Activated T-cell treated with anti-CD3 and anti-CD28 coated beads, Interleukin-2, amount 50 U/mL, for 72 hours (primary cell): Measurements from ENCODE around the gene STXBP1. TPM values are rescaled to one million over a fixed set of nuclear protein-coding genes. Genes with fewer than 3 reads are reported as not detected.
"Not testable (repeated sequence)": the region's sequence is repeated elsewhere in the genome, so short reads cannot be mapped to it uniquely, and the experiment has no call there.

Source experiments
- ATAC-seq, 2 donors: fragments of 150-1000 bp; cut with Tn5 transposase; replicated peaks in 1 of 2; 2 replicates each; pipeline ENCODE4 v1.10.0; 2021; ENCODE audit warnings: moderate library complexity in 2 of 2, mild to moderate bottlenecking in 1 of 2
- DNase-seq, 2 donors: peaks; one replicate each; pipeline ENCODE4 v3.0.0; 2021 to 2022; ENCODE audit warnings: mixed read lengths in 1 of 2
- H3K27ac Mint-ChIP-seq: one replicate; pipeline ENCODE4 v1.8.0; 2022; ENCODE audit warnings: mild to moderate bottlenecking, moderate library complexity, mixed read lengths
- H3K27me3 Mint-ChIP-seq: one replicate; pipeline ENCODE4 v1.8.0; 2022; ENCODE audit warnings: low read depth, mixed read lengths
- H3K36me3 Mint-ChIP-seq, 2 donors: one replicate each; pipeline ENCODE4 v1.8.0; 2022; ENCODE audit warnings: mixed read lengths in 2 of 2, mild to moderate bottlenecking in 1 of 2; ENCODE audit not compliant: insufficient read depth in 2 of 2
- H3K4me1 Mint-ChIP-seq: one replicate; pipeline ENCODE4 v1.8.0; 2022; ENCODE audit warnings: low read depth, mixed read lengths
- H3K4me3 Mint-ChIP-seq, 2 donors: one replicate each; pipeline ENCODE4 v1.8.0; 2022; ENCODE audit warnings: mild to moderate bottlenecking in 2 of 2, mixed read lengths in 2 of 2, moderate library complexity in 2 of 2
- H3K9me3 Mint-ChIP-seq, 2 donors: one replicate each; pipeline ENCODE4 v1.8.0; 2022; ENCODE audit warnings: mixed read lengths in 2 of 2
- total RNA-seq, 2 donors: library from RNA; stranded (reverse); gene quantifications; one replicate each; pipeline ENCODE4 v1.2.3, GENCODE V29; 2022

Gene STXBP1
- total RNA-seq, 2 donors from 2014 or later, result 14.5 to 26.6 TPM

DNA sequence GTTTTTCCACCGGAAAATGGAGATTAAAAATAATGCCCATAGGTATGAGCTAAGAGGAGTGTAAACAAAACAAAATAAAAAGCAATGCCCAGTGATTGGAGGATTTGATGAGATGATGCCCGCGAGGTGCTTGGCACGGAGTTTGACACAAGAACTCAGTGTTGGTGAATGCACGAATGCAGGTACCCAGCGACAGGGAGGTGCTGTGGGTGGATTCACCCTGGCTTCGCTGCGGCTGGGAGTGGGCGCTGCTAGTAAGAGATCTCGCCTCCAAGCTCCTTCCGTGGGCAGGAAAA lies 526 bp upstream of the STXBP1 start:
- Mint-ChIP-seq H3K4me3 (peak overlapping the region; percentile 93 to 97), H3K9me3 (no peaks in the 10 kb centered on the region), H3K27me3 (peaks cover 41% of the 10 kb centered on the region), H3K4me1 (peaks cover 32% of the 10 kb centered on the region), H3K27ac (no peak overlapping the region), H3K36me3 (peaks cover 0 to 2% of the 10 kb centered on the region in 2 donors)
- no peak for DNase-seq
- peak; percentile 9 to 20 for ATAC-seq

DNA sequence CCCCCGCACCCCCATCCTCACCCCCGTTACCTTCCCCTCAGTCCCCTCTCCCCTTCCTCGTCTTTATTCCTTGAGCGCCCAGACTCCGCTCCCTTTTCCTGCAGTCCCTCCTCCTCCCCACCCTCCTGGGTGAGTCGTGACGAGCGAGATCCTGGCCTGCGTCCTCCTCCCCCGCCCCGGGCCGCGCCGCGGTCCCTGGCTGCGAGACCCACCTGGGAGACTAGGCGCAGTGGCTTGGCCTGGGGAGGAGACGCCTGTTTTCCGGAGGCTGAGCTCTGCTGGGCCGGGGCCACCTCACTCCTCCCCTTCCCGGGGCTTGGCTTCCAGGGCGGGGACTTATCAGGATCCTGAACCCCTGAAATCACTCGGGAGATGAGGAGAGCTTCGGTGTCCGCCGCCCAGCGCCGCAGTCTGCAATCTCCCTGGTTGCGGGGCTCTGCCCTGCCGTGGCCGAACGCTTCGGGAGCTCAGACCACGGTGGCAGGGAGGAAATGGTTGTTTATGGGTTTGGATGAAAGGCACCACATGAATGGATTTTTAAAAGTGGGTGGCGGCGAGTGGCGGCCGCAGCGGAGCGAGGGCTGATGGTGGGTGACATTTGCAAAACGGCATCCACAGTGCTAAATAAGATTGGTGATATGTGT lies 984 bp downstream of the STXBP1 start:
- Mint-ChIP-seq H3K4me1 (peaks cover 26% of the 10 kb centered on the region), H3K9me3 (no peaks in the 10 kb centered on the region), H3K36me3 (peaks cover 0 to 2% of the 10 kb centered on the region in 2 donors), H3K4me3 (peak overlapping the region; percentile 87 to 88), H3K27ac (no peak overlapping the region), H3K27me3 (peaks cover 41% of the 10 kb centered on the region)
- DNase-seq (peak; percentile 39 to 45), ATAC-seq (peak in 1 of 2 donors; percentile 14)

DNA sequence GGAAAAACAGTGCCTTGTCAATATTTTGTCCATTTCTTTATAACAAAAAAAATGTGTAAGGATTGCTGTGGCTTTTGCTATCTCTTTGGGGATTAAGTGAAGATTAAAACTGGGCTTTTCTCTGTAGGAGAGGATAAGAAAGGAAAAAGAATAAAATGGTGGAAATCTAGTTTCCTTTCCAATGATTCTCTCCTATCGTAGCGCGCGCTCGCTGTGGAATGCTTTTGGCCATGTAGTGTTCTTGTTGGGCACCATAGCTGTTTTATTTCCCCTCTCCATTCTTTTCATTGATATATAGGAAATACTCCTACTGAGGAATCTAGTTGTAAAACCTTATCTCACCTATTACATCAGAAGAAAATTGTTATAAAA lies 1.5 kb downstream of the STXBP1 start:
- DNase-seq (no peak), ATAC-seq (no peak)
- H3K36me3 Mint-ChIP-seq, result peaks cover 0 to 2% of the 10 kb centered on the region in 2 donors
- peak overlapping the region; percentile 17 for H3K27ac Mint-ChIP-seq
- H3K4me1 Mint-ChIP-seq, result peaks cover 25% of the 10 kb centered on the region
- no peaks in the 10 kb centered on the region for H3K9me3 Mint-ChIP-seq
- H3K27me3 Mint-ChIP-seq, result peaks cover 40% of the 10 kb centered on the region
- peak overlapping the region; percentile 87 to 88 for H3K4me3 Mint-ChIP-seq

- no peak for ATAC-seq
- Mint-ChIP-seq H3K36me3 (peaks cover 0 to 2% of the 10 kb centered on the region in 2 donors), H3K9me3 (no peaks in the 10 kb centered on the region), H3K4me3 (no peak overlapping the region), H3K4me1 (peaks cover 15% of the 10 kb centered on the region), H3K27me3 (peaks cover 26% of the 10 kb centered on the region), H3K27ac (no peak overlapping the region)
- DNase-seq, result no peak
Measured at GRCh38 chr9:127614961-127615360, 2.9 kb downstream of the STXBP1 start.

DNA sequence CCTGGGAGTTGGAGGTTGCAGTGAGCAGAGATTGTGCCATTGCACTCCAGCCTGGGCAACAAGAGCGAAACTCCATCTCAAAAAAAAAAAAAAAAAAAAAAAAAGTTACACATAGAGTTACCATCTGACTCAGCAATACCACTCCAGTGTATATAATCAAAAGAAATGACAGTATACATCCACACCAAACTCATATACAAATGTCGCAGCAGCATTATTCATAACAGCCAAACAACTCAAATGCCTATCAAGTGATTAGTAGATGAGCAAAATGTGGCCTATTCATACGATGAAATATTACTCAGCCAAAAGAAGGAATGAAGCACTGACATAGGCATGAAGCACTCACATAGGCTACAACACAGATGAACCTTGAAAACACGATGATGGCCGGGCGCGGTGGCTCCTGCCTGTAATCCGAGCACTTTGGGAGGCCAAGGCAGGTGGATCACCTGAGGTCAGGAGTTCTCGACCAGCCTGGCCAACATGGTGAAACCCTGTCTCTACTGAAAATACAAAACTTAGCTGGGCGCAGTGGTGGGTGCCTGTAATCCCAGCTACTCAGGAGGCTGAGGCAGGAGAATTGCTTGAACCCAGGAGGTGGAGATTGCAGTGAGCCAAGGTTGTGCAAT lies 9.4 kb downstream of the STXBP1 start:
- H3K4me1 Mint-ChIP-seq, H3K27me3 Mint-ChIP-seq, H3K27ac Mint-ChIP-seq, H3K36me3 Mint-ChIP-seq, H3K9me3 Mint-ChIP-seq, H3K4me3 Mint-ChIP-seq: not testable (repeated sequence)
- DNase-seq (peak in 1 of 2 donors; percentile 18), ATAC-seq (peak; percentile 96 to 97)

DNA sequence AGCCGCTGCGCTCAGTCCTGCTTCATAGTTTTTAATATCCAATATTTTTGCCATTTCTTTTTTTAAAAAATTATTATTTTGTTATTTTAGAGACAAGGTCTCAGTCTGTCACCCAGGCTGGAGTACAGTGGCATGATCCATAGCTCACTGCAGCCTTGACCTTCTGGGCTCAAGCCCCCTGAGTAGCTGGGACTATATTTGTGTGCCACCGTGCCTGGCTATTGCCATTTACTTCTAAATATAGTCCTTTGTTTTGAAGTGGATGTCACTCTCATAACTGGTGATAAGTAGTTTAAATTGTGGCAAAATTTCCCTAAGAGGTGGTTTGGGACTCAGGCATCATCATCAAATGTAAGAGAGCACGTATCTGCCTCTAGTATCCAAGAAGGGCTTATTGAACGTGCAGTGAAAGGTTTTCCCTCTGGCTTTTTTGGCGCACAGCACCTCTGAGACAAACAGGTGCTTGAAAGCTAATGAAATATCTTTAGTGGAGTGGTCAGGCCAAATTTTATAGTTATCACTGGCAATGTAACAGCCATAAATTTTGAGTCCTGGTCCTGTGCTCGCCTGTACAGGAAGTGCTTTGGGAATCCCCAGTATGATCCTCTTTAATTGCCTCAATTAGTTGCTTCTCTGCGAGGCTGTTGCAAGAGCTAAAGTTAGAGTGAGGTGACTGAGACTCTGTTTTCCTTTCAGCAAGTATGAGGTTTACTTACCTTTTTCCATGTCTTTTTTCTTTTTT lies 14.8 kb downstream of the STXBP1 start:
- Mint-ChIP-seq H3K4me1 (peaks cover 11% of the 10 kb centered on the region), H3K36me3 (no peaks in the 10 kb centered on the region), H3K27me3 (peaks cover 5% of the 10 kb centered on the region), H3K27ac (no peak overlapping the region), H3K4me3 (no peak overlapping the region), H3K9me3 (no peaks in the 10 kb centered on the region)
- DNase-seq (no peak), ATAC-seq (no peak)

DNA sequence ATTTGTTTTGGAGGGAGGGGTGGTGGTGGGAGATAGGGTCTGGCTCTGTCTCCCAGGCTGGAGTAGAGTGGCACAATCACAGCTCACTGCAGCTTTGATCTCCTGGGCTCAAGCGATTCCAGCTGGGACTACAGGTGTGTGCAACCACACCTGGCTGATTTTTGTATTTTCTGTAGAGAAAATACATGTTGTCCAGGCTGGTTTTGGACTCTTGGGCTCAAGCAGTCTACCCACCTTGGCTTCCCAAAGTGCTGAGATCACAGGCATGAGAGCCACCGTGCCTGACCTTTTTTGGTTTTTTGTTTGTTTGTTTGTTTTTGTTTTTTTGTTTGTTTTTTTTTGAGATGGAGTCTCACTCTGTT lies 15.4 kb downstream of the STXBP1 start:
- DNase-seq (no peak), ATAC-seq (no peak)
- no peak overlapping the region for H3K4me3 Mint-ChIP-seq
- H3K4me1 Mint-ChIP-seq, result peaks cover 11% of the 10 kb centered on the region
- peaks cover 5% of the 10 kb centered on the region for H3K27me3 Mint-ChIP-seq
- H3K9me3 Mint-ChIP-seq, result no peaks in the 10 kb centered on the region
- H3K36me3 Mint-ChIP-seq, result no peaks in the 10 kb centered on the region
- no peak overlapping the region for H3K27ac Mint-ChIP-seq

DNA sequence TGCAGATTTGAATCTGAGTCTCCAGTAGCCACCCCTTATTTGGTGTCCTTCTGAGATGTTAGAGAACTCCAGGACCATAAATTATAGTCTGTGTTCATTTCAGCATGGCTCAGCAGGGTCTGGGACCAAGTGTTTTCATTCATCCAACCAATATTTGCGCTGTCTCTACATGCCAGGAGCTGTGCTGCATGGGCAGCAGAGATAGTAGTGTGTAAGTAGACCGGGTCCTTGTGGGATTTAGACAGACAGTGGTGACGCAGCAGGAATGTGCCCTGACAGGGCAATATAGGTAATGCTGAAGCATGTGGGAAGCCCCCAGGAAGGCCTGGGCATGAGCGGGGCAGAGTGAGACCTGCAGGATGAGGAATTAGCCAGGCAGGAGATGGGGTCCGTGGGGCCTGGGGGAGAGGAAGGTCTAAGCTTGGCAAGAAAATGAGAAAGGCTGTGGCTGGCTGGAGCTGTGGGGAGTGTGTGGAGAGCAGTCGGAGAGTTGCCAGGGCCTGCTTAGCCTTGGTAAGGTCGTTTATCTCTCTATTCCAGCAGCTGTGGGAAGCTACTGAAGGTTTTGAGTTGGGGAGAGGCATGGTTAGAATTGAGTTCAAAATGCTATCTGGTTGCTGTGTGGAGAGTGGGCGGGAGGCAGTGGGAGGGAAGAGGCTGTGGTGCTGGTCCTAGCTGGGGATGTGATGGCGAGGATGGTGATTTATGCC lies 16.8 kb downstream of the STXBP1 start:
- Mint-ChIP-seq H3K9me3 (no peaks in the 10 kb centered on the region), H3K4me1 (peaks cover 11% of the 10 kb centered on the region), H3K27me3 (peaks cover 5% of the 10 kb centered on the region), H3K4me3 (no peak overlapping the region), H3K27ac (no peak overlapping the region), H3K36me3 (no peaks in the 10 kb centered on the region)
- no peak for ATAC-seq
- no peak for DNase-seq

- Mint-ChIP-seq H3K27ac (no peak overlapping the region), H3K4me1 (peaks cover 17% of the 10 kb centered on the region), H3K9me3 (no peaks in the 10 kb centered on the region), H3K4me3 (no peak overlapping the region), H3K27me3 (peaks cover 5% of the 10 kb centered on the region), H3K36me3 (no peaks in the 10 kb centered on the region)
- ATAC-seq (no peak), DNase-seq (no peak)
Measured at GRCh38 chr9:127629468-127630081, 17.5 kb downstream of the STXBP1 start.

GRCh38 chr9:127633216-127633862 lies 21.3 kb downstream of the STXBP1 start:
- Mint-ChIP-seq H3K36me3 (no peaks in the 10 kb centered on the region), H3K27ac (no peak overlapping the region), H3K27me3 (peaks cover 5% of the 10 kb centered on the region), H3K9me3 (no peaks in the 10 kb centered on the region), H3K4me3 (no peak overlapping the region), H3K4me1 (peaks cover 20% of the 10 kb centered on the region)
- DNase-seq (no peak), ATAC-seq (no peak)

DNA sequence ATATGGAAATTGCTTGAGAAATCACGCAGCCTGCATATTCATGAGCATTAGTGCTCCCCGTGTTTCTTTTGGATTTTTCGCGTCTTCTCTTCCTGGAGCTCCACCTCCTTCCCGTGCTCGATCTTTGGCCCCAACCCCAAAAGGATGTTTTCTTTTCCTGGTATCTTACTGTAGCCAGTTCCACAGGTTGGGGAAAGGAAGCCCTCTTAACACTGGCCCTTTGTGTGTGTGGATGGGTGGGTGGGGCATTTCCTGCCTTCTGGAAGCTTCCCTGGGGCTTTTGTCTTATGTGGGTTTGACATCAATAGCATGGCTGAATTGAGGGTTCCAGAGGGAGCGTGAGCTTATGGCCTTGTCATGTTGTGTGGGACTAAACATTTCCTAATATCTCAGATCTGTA lies 21.9 kb downstream of the STXBP1 start:
- ATAC-seq, result no peak
- Mint-ChIP-seq H3K4me3 (no peak overlapping the region), H3K4me1 (peaks cover 16% of the 10 kb centered on the region), H3K27me3 (peaks cover 5% of the 10 kb centered on the region), H3K27ac (no peak overlapping the region), H3K36me3 (no peaks in the 10 kb centered on the region), H3K9me3 (no peaks in the 10 kb centered on the region)
- DNase-seq, result no peak

DNA sequence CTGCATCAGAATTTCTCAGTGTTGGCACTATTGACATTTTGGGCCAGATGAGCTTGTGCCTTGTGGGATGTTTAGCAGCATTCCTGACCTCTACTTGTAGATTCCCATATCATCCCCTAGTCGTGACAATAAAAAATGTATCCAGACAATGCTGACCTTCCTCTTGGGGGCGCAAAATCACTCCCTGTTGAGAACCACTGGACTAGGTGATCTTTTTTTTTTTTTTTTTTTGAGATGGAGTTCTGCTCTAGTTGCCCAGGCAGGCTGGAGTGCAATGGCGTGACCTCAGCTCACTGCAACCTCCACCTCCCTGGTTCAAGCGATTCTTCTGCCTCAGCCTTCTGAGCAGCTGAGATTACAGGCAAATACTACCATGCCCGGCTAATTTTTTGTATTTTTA lies 22.6 kb downstream of the STXBP1 start:
- H3K27me3 Mint-ChIP-seq, result peaks cover 5% of the 10 kb centered on the region
- peaks cover 9% of the 10 kb centered on the region for H3K4me1 Mint-ChIP-seq
- no peak overlapping the region for H3K4me3 Mint-ChIP-seq
- DNase-seq (no peak), ATAC-seq (no peak)
- no peaks in the 10 kb centered on the region for H3K36me3 Mint-ChIP-seq
- no peak overlapping the region for H3K27ac Mint-ChIP-seq
- no peaks in the 10 kb centered on the region for H3K9me3 Mint-ChIP-seq
